Panc1 (cell line): ENCODE data around the gene FGD2. TPM values are rescaled to one million over a fixed set of nuclear protein-coding genes. Genes with fewer than 3 reads are reported as not detected.

Experiments
- ATAC-seq: fragments of 200-7000 bp; cut with Tn5 transposase; 2 replicates; pipeline ENCODE4 v1.9.1; 2020; ENCODE audit warnings: mild to moderate bottlenecking, moderate library complexity
- BruUV-seq: library from RNA; stranded (reverse); fragments of 400-500 nt; replicated peaks from 2 replicates; lab custom pipeline; 2021; lab: Mats Ljungman, UMichigan
- CTCF ChIA-PET: fragments of 300-600 bp; sonication (Branson Sonifier 250); formaldehyde crosslinking; loops from one replicate; lab custom pipeline; 2022; ENCODE audit warnings: antibody characterized with exemption; lab: Charles Lee
- POLR2A ChIA-PET: fragments of 300-600 bp; sonication (Branson Sonifier 250); formaldehyde crosslinking; loops from one replicate; lab custom pipeline; 2022; ENCODE audit warnings: antibody characterized with exemption; lab: Charles Lee
- DNase-seq: peaks from one replicate; pipeline ENCODE4 v3.0.0-alpha.2; 2010; ENCODE audit warnings: low read depth, low spot score
- H3K27ac ChIP-seq: 2 replicates; pipeline ENCODE4 v1.5.1; 2011; ENCODE audit warnings: mild to moderate bottlenecking, low read length, inconsistent platforms
- H3K27me3 ChIP-seq: fragments of 200-500 bp; sonication (Bioruptor generic); 2 replicates; pipeline ENCODE4 v1.6.0; 2014; ENCODE audit warnings: low read length, inconsistent platforms; ENCODE audit not compliant: control insufficient read depth, insufficient read depth
- H3K36me3 ChIP-seq: fragments of 200-500 bp; sonication (Bioruptor generic); 2 replicates; pipeline ENCODE4 v1.5.1; 2014; ENCODE audit warnings: inconsistent platforms, mild to moderate bottlenecking, low read length, moderate library complexity; ENCODE audit not compliant: control insufficient read depth, insufficient read depth
- H3K4me1 ChIP-seq: 2 replicates; pipeline ENCODE4 v1.5.1; 2011; ENCODE audit warnings: inconsistent platforms, mild to moderate bottlenecking, low read length, moderate library complexity; ENCODE audit not compliant: control insufficient read depth, insufficient read depth
- H3K4me3 ChIP-seq, 2 experiments: 2 replicates each; pipeline ENCODE4 v1.5.1; 2011 to 2012; ENCODE audit warnings: low read depth in 2 of 2, low read length in 2 of 2, mild to moderate bottlenecking in 2 of 2, inconsistent platforms in 1 of 2, moderate library complexity in 1 of 2
- H3K9me3 ChIP-seq: fragments of 200-500 bp; sonication (Bioruptor generic); 2 replicates; pipeline ENCODE4 v1.5.1; 2014; ENCODE audit warnings: low read depth, mild to moderate bottlenecking, inconsistent platforms, low read length, moderate library complexity; ENCODE audit not compliant: control insufficient read depth, insufficient read depth
- CTCF ChIP-seq: fragments of 450-650 bp; IDR thresholded peaks from 2 replicates; pipeline ENCODE4 v1.5.1; 2017; ENCODE audit warnings: mild to moderate bottlenecking
- POLR2AphosphoS5 ChIP-seq: IDR thresholded peaks from 2 replicates; pipeline ENCODE4 v1.6.1; 2012; ENCODE audit warnings: mild to moderate bottlenecking, low read depth, low read length, moderate library complexity
- REST ChIP-seq, 2 experiments: IDR thresholded peaks; 2 replicates each; pipeline ENCODE4 v1.6.1; 2011 to 2012; ENCODE audit warnings: low read depth in 2 of 2, control low read depth in 1 of 2, low read length in 1 of 2, mild to moderate bottlenecking in 1 of 2, moderate library complexity in 1 of 2; ENCODE audit not compliant: insufficient read depth in 1 of 2
- SIN3A ChIP-seq: IDR thresholded peaks from 2 replicates; pipeline ENCODE4 v1.6.1; 2012; ENCODE audit warnings: low read depth, mild to moderate bottlenecking, low read length, moderate library complexity, borderline replicate concordance; ENCODE audit not compliant: insufficient read depth
- TCF7L2 ChIP-seq: IDR thresholded peaks from 2 replicates; pipeline ENCODE4 v1.6.1; 2011; ENCODE audit warnings: mild to moderate bottlenecking, low read depth, low read length, inconsistent platforms
- in situ Hi-C: cut with HindIII; loops from 2 replicates; pipeline ENCODE4 v1.10.0; 2016; ENCODE audit warnings: low sequenced_read_pairs, low pct_unique_long_range_greater_than_20kb
- intact Hi-C: fragments of 100-400 bp; cut with micrococcal nuclease; formaldehyde crosslinking; loops from one replicate; pipeline ENCODE4 v1.10.0; 2022; ENCODE audit not compliant: unreplicated experiment
- total RNA-seq: library from RNA; stranded (reverse); gene quantifications from one replicate; pipeline ENCODE4 v1.2.1, GENCODE V29; 2021; ENCODE audit not compliant: unreplicated experiment

FGD2 gene
- total RNA-seq, 1 experiment from 2014 or later: 0.10 TPM

GRCh38 chr6:37050045-37050853 lies 44.8 kb downstream of the FGD2 start:
- in situ Hi-C loops: no loop called here
- H3K27me3 ChIP-seq: no peaks in the 10 kb centered on the region
- no peaks in the 10 kb centered on the region for H3K9me3 ChIP-seq
- intact Hi-C loops: loop anchor here (2.0 kb wide), 1 partner anchor 123 kb away; no protein-coding TSS in a partner anchor
- ATAC-seq (no peak), DNase-seq (no peak)
- no peaks in the 10 kb centered on the region for H3K36me3 ChIP-seq
- TF ChIP-seq POLR2AphosphoS5 (no peak), SIN3A (no peak), TCF7L2 (no peak), CTCF (no peak), REST (IDR thresholded peaks at IDR 0.05; ENCODE audit: insufficient read depth in 1 of 2, low read depth in 2 of 2, low read length in 1 of 2) (no peak)
- peak overlapping the region; percentile 4; the same call in 1 of the 2 replicates for H3K27ac ChIP-seq
- ChIA-PET POLR2A (interaction anchor here (0.6 kb wide), 1 partner anchor 38 kb away, joined by 6 read pairs; no protein-coding TSS in a partner anchor), CTCF (interaction anchor here (0.6 to 3.3 kb wide), 8 partner anchors 12 to 160 kb away, joined by 3 to 23 read pairs (median 6); partner anchors contain the start of gene PIM1)
- H3K4me3 ChIP-seq: no peak overlapping the region
- no peaks in the 10 kb centered on the region; the same call in 1 of the 2 replicates for H3K4me1 ChIP-seq
- BruUV-seq: no TSS peak

- ATAC-seq (no peak), DNase-seq (no peak)
- POLR2A ChIA-PET: interaction anchor here (0.6 kb wide), 1 partner anchor 37 kb away, joined by 6 read pairs; no protein-coding TSS in a partner anchor
- no peaks in the 10 kb centered on the region; the same call in 1 of the 2 replicates for H3K4me1 ChIP-seq
- H3K4me3 ChIP-seq: no peak overlapping the region
- TF ChIP-seq SIN3A (no peak), TCF7L2 (no peak), REST (IDR thresholded peaks at IDR 0.05; ENCODE audit: insufficient read depth in 1 of 2, low read depth in 2 of 2, low read length in 1 of 2) (no peak), CTCF (no peak), POLR2AphosphoS5 (no peak)
- H3K9me3 ChIP-seq: no peaks in the 10 kb centered on the region
- H3K36me3 ChIP-seq: no peaks in the 10 kb centered on the region
- in situ Hi-C loops: no loop called here
- no peaks in the 10 kb centered on the region for H3K27me3 ChIP-seq
- intact Hi-C loops: loop anchor here (1.0 to 2.0 kb wide), 2 partner anchors 25 to 122 kb away; no protein-coding TSS in a partner anchor
- H3K27ac ChIP-seq: no peak overlapping the region; the same call in 1 of the 2 replicates
- no TSS peak for BruUV-seq
- CTCF ChIA-PET: interaction anchor here (0.6 to 3.3 kb wide), 8 partner anchors 12 to 159 kb away, joined by 3 to 23 read pairs (median 6); partner anchors contain the start of gene PIM1
Measured at GRCh38 chr6:37050854-37051137, 45.3 kb downstream of the FGD2 start.
